GM21447 (cell line): ENCODE data around the gene YARS1.

Experiments
- ATAC-seq: cut with Tn5 transposase; IDR thresholded peaks from one replicate; pipeline ENCODE4 v1.9.1; 2021; ENCODE audit not compliant: unreplicated experiment

YARS1 gene

DNA sequence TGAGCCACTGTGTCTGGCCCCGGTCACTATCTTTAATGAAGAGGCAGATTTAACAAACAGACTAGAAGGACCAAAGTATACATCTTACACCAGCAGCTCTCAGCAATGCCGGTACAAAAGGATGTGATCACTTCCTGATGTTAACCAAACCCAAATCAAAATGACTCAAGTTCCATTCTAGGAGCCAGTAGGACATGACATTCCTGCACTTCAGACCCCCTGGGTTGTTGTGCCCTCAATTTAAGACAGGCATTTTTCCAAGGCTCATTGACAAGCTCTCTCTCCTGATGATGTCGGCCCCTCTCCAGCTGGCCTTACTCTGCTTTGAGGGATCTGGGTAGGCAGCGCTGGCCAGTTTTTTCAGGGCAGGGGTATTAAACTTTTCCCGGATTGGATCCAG, 35.1 kb downstream of the YARS1 start:
- ATAC-seq = no peak

DNA sequence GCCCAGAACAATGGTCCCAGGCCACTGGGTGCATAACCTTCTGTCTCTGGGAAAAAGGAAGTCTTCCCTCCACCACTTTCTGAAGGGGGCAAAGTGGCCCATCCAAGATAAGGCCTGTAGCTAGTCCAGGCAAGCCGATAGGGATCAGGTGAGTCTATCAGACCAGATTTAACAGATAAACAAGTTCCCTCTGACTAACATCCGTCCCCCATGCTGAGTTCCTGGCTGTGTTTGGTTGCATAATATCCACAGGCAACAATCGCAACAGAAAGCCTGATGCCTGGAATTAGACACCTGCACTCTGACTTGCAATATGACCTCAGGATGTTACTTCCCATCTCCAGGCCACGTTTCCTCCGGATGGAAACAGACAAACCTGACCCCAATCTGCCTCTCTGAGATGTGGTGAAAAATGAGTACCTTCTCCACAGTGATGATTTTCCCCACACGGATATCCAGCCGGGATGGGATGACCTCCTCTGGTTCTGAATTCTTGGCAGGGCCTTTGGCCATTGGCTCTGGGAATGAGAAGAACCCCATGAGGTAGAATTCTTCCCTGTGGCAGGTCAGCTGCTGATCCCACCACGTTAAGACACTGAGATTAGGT, 36.4 kb downstream of the YARS1 start:
- no peak for ATAC-seq

DNA sequence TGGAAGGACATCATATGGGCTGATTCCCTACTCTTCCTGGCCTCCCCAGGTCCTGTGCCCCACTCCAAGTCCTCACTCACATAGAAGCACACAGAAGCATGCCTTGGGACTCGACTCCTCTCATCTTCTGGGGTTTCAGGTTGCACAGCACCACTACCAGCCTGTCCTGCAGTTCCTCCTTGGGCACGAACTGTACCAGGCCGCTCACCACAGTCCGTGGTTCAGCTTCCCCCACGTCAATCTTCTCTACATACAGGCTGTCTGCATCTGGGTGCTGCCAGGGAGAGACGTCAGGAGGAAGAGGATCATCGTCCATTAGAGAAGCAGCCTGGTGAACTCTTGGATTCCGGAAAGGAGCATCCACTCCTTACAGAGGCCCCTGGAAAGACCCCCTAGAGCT, 37.2 kb downstream of the YARS1 start:
- ATAC-seq = no peak

DNA sequence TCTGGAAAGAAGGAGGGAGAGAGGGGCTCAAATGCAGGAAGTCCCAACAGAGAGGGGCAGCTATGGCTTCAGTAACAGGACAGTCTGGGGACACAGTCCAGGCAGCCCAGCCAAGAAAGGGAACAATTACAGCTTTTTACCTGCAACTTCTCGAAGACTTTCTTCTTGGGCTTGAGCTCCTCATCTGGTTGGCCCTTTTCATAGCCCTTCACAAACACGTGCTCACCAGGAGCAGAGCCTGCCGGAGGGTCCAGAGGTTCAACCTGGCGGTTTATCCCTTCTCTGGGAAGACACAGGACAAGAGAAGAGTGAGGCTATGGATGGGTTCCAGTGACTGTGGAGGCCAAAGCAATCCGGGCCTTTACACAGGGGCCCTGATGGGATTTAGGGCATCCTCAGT, 37.9 kb downstream of the YARS1 start:
- no peak for ATAC-seq

DNA sequence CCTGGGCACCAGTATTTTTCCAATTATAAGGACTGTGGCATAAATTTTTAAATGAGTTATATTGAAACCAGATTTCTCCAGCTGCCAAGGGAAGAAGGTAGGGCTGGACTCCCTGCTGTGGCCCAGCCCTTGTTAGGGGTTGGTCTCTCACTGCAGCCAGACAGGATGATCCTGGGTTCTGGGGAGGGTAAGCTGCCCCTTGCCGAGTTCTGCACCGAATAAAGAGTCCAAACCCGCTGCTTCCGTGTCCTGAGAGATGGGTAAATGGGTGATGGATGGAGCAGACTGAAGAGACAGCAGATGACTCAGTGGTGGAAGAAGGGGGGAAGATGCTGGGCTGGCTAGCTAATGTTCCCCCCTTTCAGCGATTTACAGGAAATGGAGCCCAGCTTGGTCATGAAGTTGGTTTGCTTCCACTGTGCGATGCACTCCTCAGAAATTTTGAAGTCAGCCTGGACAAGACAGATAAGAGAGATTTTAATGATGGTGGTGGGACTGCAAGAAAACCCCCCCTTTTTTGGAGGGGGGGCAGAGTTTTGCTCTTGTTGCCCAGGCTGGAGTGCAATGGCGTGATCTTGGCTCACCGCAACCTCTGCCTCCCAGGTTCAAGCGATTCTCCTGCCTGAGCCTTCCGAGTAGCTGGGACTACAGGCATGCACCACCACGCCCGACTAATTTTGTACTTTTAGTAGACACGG, 41.4 kb downstream of the YARS1 start:
- ATAC-seq = no peak

DNA sequence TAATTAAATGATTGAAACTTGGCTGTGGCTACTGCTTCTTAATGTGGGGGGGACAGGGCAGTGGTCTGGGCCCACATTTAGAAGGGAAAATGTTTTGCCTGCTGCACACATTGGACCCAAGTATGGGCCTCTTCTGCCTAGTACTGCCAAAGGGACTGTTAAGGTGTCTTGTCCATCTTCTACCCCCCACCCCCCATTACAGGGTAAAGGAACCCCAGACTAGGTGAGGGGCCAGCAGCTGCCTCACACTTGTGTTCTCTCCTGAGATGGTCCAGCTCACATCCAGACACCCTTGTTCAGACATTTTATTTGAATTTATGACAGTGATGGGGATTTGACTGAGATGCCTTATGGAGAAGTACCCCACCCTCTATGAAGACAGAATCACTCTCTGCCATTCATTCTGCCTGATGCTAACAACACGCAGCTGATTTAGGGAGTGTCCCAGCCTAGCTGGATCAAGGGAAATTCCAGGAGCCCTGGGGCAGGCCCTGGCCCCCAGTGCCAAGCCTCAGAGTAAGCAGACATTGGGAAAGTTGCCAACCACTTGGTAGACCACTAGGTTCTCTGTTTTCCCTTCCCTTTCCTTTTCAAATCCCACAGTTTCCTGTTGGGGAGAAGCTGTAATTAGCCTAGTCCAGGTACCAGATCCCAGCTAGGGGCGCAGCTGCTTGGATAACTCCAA, 42.1 kb downstream of the YARS1 start:
- ATAC-seq = no peak

DNA sequence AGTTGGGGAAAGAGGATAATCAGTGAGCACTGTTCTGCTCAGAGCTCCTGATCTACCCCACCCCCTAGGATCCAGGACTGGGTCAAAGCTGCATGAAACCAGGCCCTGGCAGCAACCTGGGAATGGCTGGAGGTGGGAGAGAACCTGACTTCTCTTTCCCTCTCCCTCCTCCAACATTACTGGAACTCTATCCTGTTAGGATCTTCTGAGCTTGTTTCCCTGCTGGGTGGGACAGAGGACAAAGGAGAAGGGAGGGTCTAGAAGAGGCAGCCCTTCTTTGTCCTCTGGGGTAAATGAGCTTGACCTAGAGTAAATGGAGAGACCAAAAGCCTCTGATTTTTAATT, 42.7 kb downstream of the YARS1 start:
- no peak for ATAC-seq

DNA sequence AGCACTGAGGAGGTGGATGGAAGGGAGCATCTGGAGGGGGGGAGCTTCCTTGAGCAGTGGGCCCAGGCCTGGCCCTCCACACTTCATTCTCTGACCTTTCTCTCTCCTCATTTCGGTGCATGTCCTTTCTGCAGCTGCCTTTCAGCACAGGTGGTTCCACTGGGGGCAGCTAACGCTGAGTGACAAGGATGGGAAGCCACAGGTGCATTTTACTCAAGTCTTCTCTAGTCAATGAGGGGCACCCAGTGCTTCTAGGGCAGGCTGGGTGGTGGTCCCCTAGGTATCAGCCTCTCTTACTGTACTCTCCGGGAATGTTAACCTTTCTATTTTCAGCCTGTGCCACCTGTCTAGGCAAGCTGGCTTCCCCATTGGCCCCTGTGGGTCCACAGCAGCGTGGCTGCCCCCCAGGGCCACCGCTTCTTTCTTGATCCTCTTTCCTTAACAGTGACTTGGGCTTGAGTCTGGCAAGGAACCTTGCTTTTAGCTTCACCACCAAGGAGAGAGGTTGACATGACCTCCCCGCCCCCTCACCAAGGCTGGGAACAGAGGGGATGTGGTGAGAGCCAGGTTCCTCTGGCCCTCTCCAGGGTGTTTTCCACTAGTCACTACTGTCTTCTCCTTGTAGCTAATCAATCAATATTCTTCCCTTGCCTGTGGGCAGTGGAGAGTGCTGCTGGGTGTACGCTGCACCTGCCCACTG, 43.2 kb downstream of the YARS1 start:
- no peak for ATAC-seq

DNA sequence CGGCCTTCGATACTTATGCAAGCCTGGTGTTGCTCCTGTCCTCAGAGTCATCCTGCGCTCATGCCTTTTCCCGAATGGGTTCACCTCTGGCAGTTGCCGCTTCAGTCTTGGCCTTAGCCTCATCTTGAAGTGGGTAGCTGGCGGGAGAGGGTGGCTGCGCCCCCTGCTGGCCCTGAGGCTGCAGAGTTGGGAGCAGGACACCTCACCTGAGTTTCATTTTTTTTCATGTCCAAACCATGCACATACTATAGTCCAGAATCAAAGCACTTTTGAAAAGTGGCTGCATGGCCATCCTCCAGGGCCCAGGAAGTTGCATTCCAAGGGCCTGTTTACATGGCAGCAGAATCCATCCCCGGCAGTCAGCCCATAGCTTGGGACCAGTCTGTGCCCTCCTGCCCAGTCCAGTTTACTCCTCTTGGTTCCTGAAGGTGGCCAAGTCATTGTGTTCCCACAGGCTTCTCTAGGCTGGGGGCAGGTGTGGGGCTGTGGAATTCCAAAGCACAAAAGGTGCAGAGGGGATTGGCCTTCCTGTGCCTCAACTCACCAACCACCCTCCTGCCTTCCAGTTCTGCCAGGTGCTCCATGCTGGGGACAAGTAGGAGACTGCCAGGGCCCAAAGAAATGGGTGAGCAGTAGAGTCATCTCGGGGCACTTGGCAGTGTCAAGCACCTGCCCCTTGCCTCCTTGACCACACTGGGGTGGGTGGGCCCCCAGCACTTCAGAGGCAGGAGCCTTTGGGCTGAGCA, 44.0 kb downstream of the YARS1 start:
- ATAC-seq = peak; percentile 50

DNA sequence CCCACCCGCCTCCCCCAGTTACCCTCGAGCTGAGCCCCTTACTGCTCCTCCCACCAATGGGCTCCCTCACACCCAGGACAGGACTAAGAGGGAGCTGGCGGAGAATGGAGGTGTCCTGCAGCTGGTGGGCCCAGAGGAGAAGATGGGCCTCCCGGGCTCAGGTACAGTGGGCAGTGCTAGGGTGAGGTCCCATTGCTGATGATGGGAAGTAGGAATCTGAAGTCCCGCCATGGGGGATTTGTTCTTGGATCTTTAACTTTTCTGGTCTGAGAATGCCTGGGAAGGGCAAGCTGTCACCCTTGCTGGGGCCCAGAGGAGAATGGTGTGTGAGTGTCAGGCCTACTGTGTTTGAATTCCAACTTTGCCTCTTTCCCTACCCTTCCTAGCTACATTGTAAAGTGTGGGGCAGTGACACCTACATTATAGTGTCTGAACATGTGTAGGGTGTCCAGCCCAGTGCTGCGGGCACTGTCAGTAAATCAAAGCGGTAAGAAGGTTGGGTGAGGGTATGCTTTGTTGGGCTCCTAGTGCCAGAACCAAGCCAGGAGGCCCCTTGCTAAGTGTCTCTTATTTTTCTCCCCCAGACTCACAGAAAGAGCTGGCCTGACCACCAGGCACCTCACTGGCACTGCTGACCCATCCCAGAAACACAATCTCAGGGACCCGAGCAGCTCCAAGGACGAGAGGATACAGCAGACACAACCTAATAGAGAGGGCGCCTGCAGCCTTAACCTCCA, 44.7 kb downstream of the YARS1 start:
- no peak for ATAC-seq

DNA sequence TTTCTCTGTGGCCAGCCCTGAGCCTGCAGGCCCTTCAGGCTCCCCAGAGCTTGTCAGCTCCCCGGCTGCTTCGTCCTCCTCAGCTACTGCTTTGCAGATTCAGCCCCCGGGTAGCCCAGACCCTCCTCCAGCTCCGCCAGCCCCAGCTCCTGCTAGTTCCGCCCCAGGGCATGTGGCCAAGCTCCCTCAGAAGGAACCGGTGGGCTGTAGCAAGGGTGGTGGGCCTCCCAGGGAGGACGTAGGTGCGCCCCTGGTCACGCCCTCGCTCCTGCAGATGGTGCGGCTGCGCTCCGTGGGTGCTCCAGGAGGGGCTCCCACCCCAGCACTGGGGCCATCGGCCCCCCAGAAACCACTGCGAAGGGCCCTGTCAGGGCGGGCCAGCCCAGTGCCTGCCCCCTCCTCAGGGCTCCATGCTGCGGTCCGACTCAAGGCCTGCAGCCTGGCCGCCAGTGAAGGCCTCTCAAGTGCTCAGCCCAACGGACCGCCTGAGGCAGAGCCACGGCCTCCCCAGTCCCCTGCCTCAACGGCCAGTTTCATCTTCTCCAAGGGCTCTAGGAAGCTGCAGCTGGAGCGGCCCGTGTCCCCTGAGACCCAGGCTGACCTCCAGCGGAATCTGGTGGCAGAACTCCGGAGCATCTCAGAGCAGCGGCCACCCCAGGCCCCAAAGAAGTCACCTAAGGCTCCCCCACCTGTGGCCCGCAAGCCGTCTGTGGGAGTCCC, 45.4 kb downstream of the YARS1 start:
- no peak for ATAC-seq

DNA sequence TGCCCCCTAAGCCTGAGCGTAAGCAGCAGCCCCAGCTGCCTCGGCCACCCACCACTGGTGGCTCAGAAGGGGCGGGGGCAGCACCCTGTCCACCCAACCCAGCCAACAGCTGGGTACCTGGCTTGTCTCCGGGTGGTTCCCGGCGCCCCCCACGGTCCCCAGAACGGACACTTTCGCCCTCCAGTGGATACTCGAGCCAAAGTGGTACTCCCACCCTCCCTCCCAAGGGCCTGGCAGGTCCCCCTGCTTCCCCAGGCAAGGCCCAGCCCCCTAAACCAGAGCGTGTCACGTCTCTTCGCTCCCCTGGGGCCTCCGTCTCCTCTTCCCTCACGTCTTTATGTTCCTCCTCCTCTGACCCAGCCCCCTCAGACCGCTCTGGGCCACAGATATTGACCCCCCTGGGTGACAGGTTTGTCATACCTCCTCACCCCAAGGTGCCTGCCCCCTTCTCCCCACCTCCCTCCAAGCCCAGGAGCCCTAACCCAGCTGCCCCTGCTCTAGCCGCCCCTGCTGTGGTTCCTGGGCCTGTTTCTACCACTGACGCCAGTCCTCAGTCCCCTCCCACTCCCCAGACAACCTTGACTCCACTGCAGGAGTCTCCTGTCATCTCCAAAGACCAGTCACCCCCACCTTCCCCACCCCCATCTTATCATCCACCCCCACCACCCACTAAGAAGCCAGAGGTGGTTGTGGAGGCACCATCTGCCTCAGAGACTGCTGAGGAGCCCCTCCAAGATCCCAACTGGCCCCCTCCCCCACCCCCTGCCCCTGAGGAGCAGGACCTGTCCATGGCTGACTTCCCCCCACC, 46.2 kb downstream of the YARS1 start:
- ATAC-seq = no peak

DNA sequence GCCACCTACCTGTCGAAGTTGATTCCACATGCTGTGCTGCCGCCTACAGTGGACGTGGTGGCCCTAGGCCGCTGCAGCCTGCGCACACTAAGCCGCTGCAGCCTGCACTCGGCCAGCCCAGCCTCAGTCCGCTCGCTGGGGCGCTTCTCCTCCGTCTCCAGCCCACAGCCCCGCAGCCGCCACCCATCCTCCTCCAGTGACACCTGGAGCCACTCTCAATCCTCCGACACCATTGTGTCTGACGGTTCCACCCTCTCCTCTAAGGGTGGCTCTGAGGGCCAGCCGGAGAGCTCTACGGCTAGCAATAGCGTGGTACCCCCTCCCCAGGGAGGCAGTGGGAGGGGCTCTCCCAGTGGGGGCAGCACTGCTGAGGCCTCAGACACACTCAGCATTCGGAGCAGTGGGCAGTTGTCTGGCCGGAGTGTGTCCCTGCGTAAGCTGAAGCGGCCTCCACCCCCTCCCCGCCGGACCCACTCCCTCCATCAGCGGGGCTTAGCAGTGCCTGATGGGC, 46.9 kb downstream of the YARS1 start:
- ATAC-seq = no peak

DNA sequence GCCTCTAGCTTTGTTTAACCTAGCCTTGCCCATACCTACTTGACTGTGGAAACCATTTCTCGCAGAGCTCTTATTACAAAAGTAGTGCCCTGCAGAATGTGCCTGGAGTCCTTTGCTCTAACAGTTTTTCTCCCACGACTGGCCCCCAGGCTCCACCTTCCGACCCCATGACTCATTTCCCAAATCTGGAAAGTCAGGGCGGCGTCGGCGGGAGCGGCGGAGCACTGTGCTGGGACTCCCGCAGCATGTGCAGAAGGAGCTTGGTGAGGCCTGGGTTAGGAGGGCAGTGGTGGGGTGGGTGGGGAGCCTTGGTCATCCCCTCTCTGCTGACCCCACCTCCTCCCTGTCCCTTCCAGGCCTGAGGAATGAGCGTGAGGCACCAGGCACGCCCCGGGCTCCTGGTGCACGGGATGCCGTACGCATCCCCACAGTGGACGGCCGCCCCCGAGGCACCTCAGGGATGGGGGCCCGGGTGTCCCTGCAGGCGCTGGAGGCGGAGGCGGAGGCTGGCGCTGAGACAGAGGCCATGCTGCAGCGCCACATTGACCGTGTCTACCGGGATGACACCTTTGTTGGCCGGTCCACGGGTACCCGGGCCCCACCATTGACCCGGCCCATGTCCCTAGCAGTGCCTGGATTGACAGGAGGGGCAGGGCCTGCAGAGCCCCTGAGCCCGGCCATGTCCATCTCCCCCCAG, 47.5 kb downstream of the YARS1 start:
- ATAC-seq = no peak

DNA sequence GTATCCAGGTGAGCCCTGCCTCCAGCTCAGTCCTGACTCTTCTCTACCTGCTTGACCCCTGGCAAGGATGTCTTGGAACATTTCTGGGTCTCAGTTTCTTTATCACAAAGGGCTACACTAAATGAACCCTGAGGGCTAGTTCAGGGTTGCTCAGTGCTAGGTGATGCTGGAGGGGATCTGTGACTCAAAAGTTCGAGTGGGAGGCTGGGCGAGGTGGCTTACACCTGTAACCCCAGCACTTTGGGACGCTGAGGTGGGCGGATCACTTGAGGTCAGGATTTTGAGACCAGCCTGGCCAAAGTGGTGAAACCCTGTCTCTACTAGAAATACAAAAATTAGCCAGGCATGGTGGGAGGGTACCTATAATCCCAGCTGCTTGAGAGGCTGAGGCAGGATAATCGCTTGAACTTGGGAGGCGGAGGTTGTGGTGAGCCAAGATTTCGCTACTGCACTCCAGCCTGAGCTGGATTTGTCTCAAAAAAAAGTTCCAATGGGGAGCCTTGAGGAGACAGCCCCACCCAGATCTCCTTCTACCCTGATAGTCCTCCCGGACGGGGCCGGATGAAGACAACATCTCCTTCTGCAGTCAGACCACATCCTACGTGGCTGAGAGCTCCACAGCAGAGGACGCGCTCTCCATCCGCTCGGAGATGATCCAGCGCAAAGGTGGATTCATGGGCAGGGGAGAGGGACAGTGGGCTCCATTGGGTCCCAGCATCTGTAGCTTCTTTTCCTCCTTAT, 48.9 kb downstream of the YARS1 start:
- ATAC-seq = no peak

DNA sequence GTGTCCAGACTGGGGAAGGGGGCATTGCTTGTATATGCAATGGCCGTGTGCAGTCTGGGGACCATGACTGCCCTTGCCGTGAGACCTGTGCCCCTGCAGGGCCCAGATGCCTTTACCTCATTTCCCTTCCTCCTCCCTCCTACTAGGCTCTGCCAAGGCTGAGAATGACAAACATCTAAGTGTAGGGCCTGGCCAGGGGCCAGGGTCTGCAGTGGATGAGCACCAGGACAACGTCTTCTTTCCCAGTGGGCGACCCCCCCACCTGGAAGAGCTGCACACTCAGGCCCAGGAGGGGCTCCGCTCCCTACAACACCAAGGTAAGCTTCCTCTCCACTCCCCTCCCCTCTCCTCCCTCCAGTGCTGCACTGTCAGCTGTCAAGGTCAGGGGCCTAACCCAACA, 49.5 kb downstream of the YARS1 start:
- no peak for ATAC-seq

DNA sequence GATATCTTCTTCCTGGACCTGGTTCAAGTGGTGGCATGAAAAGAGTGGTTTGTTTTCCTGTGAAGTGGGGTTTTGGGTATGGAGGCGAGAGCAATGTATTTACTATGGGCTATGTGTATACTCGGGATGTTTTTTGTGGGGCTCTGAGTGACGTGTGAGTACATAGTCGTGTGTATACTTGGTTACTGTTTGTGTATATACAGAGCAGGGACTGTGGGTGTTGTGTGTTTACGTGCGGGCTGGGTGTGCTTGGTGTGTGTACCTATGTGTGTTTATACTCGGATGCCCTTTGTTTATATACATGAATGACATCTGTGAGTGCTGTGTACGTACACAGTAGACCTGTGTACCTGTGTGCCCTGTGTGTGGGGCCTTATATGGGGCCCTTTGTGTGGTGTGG, 50.0 kb downstream of the YARS1 start:
- ATAC-seq = no peak
